Activated T-helper 1 cell treated with Interleukin-2 at 50 U/mL for 16 hours (primary cell): Measurements from ENCODE around the gene IGF1.
"Not testable (repeated sequence)": the region's sequence is repeated elsewhere in the genome, so short reads cannot be mapped to it uniquely, and the experiment has no call there.

Experiments
- DNase-seq: peaks from one replicate; pipeline ENCODE4 v3.0.0-alpha.2; 2020; ENCODE audit warnings: low read depth

Gene IGF1

DNA sequence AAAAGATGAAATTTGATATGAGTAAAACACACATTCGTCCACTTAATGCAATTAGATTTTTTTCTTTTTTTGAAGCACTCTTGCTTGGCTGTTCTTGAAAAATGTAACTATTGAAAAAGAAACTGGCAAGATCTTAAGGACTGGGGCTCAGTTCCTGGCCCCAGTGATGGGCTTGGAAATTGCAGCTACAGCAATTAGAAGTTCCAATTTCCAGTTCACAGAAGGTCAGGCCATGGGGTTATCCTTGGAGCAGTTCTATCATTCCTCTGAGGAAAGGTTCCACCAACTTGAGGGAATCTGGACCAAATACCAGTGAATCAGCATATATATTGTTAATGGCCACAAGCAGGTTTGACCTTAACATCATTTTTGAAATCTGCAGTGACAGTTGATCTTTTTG is 18.9 kb downstream of the IGF1 start:
- no peak for DNase-seq

DNA sequence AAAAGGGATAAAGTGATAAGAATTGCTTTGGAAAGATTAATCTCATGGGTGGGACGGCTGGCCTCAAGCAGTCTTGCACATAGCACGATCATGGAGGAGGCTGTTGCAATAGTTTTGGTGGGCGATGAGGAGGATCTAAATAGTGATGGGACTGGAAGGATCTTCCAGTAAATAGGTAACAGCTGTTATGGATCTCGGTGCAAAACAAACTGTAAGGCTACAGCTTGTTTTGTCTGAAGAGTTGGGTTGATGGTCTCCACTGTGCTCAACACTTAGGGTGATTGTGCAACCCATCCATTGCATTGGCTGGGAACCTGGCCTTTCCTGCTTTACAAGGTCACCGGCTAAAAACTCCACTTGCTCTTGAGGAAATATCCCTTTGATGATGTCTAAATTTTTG is 21.0 kb downstream of the IGF1 start:
- no peak for DNase-seq

DNA sequence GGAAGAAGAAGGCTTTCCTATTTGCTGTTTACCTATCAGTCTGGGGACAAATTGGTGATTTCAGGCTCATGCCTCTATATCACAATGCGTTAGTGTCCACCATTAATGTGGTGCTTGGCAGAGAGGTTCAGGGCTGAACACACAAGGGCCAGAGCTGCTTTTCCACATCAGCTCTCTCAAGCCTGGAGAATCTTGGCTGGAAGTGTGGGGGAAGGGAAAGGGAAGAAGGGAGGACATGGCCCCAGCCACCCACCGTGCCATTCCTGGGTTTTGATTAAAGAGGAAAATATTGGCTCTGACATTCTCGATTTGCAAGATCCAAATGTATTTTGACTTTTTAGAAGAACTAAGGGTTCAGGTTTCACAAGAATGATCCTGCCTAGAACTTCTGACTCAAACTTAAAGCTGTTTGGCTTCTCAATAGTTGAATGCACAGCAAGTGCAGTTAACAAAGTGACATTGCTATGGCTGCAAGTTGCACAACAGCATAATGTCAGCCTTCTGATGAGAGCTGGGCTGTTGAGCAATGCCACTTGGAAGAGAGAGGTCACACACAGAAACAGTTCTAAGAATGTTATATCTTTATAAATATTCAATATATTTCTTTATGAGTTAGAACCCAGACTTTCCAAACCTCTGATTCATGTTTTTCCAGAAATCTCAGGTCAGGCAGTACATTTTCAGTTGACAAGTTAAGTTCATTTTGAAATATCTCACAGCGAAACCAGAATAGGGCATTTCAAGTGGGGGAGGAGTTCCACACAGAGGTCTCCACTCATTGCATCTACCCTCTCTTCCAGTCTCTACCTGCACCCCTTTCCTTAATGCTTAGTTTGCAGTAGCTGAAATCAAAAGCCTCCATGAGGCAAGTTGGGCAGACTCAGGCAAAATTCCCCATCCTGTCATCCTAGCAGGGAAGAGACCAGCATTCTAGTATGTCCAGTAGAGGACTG is 25.3 kb downstream of the IGF1 start:
- no peak for DNase-seq

DNA sequence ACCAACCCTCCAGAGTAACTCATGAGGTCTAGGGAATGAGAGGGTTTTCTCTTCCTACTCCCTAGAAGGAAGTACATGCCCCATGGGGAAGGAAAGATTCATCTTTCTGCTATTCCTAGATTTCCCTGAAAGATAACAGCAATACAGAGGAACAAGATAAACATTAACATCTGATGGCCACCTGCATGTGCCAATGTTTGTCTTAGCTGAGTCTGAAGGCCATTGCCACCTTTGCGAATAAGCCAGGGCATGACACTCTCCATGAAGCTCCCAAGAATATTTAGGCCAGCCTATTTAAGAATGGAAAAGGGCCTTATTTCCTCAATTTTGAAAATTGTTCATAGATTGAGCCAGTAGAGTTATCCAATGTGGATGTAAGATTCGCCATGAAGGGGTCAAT is 26.0 kb downstream of the IGF1 start:
- no peak for DNase-seq

DNA sequence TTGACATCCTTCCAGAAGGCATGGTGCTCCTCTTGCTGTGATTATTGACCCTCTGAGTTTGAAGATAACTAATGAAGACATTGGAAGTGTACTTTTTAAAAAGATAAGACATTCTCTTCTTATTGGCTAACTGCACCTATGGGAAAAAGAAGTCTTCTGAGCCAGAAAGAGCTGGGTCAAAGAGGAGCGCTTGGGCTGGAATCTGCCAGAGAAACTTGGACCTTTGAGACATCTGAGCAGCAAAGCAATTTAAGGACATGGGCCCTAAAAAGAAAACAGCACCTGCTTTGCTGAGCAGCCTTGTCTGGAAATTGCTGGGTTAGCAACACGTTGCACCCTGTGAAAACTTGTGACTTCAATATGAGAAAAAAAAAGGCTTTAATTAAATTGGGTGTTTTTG is 27.8 kb downstream of the IGF1 start:
- no peak for DNase-seq

DNA sequence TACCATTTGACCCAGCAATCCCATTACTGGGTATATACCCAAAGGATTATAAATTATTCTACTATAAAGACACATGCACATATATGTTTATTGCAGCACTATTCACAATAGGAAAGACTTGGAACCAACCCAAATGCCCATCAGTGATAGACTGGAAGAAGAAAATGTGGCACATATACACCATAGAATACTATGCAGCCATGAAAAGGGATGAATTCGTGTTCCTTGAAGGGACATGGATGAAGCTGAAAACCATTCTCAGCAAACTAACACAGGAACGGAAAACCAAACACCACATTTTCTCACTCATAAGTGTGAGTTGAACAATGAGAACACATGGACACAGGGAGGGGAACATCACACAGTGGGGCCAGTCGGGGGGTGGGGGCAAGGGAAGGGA is 31.3 kb downstream of the IGF1 start:
- not testable (repeated sequence) for DNase-seq

DNA sequence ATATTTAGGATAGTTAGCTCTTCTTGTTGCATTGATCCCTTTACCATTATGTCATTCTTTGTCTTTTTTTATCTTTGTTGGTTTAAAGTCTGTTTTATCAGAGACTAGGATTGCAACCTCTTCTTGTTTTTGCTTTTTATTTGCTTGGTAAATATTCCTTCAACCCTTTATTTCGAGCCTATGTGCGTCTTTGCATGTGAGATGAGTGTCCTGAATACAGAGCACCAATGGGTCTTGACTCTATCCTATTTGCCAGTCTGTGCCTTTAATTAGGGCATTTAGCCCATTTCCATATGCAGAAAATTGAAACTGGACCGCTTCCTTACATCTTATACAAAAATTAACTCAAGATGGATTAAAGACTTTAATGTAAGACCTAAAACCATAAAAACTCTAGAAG is 32.9 kb downstream of the IGF1 start:
- DNase-seq = not testable (repeated sequence)

DNA sequence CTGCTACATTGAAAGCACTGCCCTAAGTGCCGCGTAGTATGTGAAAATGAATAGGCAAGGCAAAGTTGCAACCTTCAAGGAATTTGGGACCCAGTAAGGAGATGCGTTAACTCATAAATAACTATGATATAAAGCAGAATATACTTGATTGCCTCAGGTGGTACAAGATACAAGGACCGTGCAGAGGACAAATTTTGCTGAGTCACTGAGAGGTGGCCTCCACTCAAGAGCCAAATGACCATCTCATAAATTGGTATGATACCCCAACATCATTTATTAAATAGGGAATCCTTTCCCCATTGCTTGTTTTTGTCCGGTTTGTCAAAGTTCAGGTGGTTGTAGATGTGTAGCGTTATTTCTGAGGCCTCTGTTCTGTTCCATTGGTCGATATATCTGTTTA is 35.7 kb downstream of the IGF1 start:
- no peak for DNase-seq

DNA sequence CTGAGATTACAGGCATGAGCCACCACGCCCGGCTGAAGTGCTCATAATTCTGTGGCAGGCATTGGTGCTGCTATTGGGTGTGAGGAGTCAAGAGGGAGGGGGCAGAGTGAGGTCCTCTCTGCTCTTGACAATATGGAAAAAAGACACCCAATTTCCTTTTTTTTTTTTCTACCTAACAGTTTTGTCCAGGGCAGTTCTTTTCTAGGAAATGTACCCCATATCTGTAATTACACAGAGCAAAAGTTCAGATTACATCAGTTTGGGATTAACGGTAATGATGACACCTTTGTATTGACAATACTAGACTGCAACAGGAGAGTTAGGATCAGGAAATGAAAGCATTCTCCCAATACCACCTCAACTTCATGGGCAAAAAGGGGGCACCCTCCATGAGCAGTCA is 36.3 kb downstream of the IGF1 start:
- no peak for DNase-seq

DNA sequence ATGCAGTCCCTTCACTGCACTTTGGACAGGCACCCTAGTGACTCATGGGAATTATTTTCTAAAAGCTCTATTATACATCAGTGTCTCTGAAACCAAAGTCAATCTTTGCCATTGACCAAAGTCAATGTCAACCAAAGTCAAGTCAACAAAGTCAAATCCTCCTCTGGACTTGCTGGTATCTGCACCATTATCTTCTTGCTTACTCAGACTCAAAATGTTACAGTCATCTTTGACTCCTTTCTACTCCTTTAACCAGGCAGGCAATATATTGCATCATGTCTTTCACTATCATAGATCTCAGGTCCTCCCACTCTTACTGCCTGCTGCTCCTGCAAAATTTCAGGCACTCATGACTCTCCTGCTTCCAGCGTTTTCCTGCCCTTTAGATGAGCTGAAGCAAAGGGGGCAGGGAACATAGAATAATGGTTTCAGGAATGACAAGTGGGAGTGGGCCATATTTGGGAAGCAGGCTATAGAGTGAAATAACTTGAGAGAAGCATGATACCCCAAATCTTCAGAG is 39.2 kb downstream of the IGF1 start:
- DNase-seq = no peak

DNA sequence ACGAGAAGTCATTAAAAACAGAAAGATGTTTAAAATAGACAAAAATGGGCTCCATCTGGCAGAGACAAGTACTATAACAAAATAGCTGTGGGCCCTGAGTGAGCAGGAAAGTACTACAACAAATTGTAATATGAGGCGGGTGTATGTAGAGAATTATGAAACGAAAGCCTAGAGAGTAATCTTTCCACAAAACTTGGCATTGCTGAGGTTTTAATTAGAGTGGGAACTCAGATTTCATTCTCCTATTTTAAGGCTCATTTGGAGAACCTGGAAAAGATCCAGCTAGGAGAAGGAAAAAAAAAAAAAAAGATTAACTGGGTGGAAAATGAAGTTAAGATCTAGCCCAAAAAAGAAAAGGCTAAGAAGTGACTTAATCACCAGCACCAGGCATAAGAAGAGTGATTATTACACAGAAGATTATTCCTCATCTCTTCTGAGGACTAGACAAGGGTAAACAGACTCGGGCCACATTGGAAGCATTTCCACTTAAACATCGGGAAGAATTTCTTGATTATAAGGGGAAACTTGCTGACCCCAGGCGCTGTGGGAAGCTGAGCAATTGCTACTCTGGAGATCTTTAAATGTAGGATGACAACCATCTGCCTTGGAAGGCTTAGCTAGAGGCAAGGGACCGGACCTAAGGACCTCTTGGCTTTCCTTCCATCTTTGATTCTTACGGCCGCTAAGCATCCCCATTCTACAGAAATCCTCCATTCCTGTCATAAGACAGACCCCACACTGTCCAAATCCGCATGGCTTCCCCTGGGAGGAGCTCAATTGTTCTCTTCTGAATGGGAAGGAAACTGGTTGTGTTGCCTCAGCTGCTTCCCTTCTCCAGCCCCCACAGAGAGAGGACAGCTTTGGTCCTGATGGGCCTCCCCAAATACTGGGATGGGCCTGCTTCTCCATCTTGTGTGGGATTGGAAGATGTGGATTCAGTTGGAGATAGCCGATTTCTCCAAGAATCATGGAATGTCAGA is 40.6 kb downstream of the IGF1 start:
- no peak for DNase-seq

DNA sequence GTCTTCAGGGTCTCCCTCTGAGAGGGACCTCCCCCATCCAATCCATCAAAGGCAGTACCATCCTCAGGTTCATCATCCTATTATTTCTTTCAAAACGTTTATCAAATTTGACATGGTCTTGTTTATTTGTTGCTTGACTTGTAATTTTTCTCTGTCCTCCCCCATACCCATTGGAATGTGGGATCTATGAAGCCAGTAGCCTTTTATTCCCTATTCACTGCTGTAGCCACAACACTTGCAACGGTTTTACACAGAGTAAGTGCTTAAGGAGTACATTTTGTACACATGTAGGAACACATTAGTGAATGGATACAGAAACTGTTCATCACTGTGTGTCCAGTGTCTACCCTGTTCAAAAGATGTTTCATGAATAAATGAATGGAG is 41.5 kb downstream of the IGF1 start:
- DNase-seq = no peak

DNA sequence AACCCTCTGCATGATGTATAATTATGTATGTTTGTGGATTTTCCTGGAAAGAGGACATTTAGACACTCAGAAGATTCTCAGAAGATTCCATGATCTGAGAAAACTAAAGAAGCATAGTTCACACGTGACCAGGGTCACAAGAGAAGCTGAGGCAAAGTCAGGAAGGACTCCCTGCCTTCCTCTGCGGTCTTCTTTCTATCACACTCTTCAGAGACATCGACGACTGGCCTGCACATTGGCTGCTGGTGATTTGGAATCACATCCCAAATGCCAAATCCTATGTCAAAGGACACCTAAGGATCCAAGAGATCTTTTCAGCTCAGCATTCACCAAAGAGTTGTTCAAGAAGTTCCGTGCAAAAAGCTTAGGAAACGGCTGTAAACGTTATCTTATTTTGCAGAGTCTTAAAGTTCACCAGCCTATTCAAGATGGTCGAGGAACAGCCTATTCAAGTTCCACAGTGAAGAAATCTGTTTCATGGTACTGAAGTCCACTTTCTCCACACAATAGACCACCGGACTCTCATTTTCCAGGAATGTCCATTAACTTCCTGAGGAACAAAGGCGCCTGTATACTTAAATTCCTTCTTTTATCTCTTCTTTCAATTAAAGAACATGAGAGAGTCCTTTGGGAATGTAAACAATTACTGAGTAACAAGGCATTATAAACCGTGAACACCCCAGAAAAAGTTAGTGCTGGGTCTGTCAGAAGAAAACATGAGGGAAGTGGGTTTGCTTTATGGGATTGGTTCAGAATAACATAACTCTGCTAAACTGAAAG is 42.1 kb downstream of the IGF1 start:
- DNase-seq = no peak

DNA sequence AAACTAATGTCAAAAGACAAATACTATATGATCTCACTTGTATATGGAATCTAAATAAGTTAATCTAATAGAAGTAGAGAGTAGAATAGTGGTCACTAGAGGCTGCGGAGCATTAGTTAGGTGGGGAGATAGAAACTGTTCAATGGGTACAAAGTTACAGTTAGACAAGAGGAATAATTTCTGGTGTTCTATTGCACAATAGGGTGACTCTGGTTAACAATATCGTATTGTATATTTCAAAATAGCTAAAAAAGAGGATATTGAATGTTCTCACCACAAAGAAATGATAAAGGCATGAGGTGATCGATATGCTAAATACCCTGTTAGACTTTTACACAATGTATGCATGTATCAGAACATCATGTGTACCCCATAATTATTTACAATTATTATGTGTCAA is 42.9 kb downstream of the IGF1 start:
- DNase-seq = no peak

DNA sequence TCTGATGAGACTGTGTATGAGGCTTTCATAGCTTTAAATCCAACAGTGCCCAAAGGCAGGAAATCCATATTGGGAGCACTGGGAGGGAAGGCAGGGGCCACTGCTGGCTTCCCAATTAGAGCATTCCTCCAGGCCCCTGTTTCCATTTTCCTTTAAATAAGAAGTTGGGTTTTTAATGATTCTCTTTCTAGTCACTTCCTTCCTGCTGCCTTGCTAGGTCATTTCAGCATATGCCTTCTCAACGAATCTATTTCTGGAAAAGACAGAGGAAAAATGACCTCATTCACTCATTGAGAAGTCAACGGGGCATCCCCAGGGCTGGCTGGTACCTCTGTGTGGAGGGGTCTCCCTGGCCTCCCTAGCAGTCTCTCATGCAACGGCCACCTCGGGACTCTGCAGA is 43.5 kb downstream of the IGF1 start:
- DNase-seq = no peak

DNA sequence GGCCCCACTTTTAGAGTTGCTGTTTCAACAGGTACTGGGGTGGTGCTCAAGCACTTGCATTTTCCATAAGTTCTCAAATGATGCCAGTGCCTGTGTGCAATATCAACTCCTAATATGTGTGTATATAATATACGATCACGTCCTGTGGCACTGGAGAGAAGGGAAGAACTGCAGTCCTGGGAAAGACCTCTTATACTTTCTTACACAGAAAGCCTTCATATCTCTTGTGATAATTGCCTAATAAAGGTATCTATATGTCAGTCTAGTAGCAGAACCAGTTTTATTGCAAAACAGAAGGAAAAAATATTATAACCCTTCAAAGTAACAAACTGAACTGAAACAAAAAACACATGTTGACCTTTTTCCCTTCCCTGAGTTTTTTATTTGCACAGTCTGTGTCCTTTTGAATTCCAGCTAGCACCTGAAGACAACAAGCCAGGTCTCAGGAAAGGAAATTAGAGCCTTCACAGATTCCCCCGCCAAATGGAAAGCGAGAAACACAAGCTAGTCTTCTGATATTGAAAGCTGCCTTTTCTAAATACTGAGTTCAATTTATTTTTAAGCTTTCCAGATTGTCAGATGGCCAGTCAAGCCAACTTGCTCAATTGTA is 44.4 kb downstream of the IGF1 start:
- no peak for DNase-seq

DNA sequence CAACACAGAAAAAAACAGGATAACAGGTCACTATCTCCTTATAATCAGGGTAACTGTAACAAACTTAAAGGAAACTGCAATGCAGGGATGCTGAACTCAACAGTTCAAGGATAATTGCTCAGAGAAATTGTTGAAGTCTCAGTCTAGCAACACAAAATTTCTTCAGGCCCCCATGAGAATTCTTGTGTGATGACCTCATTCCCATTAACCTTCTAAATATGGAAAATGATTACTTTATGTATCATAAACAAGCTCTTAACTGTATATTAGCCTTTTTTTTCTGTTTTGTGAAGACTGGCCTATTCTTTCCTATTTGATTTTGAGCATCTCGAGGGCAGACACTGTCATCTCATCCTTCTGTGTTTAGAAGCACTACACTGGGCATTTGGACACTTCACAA is 47.1 kb downstream of the IGF1 start:
- no peak for DNase-seq

DNA sequence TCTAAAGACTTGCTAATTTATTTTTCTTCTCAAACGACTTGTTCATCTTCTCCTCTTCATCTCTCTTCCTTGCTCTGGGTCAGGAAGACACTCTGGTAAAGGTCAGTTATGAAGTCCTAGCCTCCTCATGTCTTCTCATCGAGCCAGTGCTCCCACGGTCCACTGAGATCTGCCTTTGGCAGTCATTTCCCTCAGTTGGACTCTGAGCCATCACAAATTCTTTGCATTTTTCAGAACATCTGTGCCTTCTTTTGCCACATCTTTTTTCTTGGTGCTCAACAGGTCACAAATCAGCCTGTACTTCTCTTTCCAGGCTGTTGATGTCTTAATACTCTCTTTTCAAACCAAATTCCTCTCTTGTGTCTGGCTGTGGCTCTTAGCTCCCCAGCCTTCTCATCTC is 49.7 kb downstream of the IGF1 start:
- DNase-seq = no peak

DNA sequence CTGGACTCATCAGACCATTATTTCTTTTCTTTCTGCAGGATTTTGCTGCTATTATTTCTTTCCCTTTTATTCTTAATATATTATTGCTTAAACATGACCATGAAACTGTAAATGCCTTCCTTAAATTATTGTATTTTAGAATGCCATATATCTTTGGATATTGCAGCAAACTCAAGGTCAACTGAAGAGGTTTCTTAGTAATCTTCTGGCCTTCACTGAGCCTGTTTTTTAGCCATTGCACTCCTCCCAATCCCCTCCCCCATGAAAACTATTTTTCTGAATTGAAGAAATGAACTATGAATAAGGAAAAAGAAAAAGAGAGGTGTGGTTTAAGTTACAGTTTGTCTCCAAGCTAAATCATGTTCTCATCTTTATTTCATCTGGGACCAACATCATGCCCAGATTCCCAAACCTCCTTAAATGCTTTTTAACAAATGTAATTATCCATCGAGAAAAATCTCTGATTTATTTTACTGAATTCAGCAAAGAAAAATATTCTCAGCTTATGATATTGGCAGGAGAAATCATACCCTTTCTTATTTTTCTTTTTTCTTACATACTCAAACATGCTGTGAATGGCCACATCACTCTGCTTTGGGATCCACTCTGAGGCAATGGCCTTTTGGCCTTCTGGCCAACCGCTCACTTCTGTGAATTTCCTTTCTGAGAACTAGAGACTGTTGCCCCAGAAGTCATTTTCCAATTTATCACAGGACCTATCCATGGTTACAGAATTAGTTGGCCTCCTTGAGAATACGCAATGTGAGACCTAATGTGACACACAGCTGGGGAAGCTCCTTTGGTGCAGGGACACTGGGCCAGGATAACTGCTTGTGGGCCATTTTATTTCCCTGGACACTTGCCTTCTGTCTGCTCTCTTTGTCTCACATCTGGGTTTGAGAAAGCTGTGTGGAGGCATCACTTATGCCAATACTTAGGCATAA is 50.9 kb downstream of the IGF1 start:
- no peak for DNase-seq

DNA sequence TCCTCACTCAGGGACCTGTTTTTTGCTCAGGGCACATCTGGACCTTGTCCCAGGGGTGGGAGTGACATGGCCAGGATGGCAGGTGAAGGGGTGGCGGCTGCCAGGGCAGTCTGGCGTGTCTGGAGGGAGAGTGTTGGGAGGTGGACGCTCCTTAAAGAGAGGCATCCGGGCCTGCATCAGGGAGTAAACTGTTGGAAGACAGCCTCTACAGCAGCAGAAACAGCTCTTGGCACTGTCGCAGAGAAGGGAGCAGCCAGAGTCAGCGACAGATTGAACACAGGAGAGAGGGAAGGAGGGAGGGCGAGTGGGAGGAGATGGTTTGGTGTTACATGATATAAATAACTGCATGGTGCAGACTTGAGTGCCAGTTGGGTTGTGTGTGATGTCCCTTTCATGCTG is 52.8 kb downstream of the IGF1 start:
- no peak for DNase-seq
